Erythroblast (primary cell): Measurements from ENCODE around the gene HOXC6.

Source experiments
- GATA1 ChIP-seq: IDR thresholded peaks from 2 replicates; pipeline ENCODE4 v1.6.1; 2011; ENCODE audit warnings: low read depth, mild to moderate bottlenecking, control low read depth, low read length, moderate library complexity
- POLR2A ChIP-seq: IDR thresholded peaks from 2 replicates; pipeline ENCODE4 v1.6.1; 2011; ENCODE audit warnings: mild to moderate bottlenecking, low read length

GRCh38 chr12:53983950-53984572 is 44.2 kb upstream of the HOXC6 start:
- TF ChIP-seq POLR2A (no peak), GATA1 (no peak)
